GM19238 (cell line): ENCODE results near the gene RAB40C.

Experiments
- DNase-seq: peaks from one replicate; pipeline ENCODE4 v3.0.0; 2011; ENCODE audit warnings: low spot score; ENCODE audit not compliant: insufficient read length

The RAB40C gene

GRCh38 chr16:589658-590187 is at the start of gene RAB40C:
RAB40C (plus strand) TSS chr16:590066; CDS start chr16:590292, 226 bp downstream.
- peak; percentile 99 for DNase-seq

GRCh38 chr16:540645-541340 is 49.1 kb upstream of the RAB40C start:
- no peak for DNase-seq

- DNase-seq: no peak
Measured at GRCh38 chr16:543301-544164, 46.3 kb upstream of the RAB40C start.

- DNase-seq: no peak
Measured at GRCh38 chr16:544517-544916, 45.3 kb upstream of the RAB40C start.

- no peak for DNase-seq
Measured at GRCh38 chr16:546909-547770, 42.7 kb upstream of the RAB40C start.

- no peak for DNase-seq
Measured at GRCh38 chr16:548586-548985, 41.3 kb upstream of the RAB40C start.

- no peak for DNase-seq
Measured at GRCh38 chr16:549544-550263, 40.2 kb upstream of the RAB40C start.

- no peak for DNase-seq
Measured at GRCh38 chr16:551210-551609, 38.7 kb upstream of the RAB40C start.

- no peak for DNase-seq
Measured at GRCh38 chr16:552171-552570, 37.7 kb upstream of the RAB40C start.

- no peak for DNase-seq
Measured at GRCh38 chr16:553601-554296, 36.1 kb upstream of the RAB40C start.

- no peak for DNase-seq
Measured at GRCh38 chr16:554297-554621, 35.6 kb upstream of the RAB40C start.

- DNase-seq: no peak
Measured at GRCh38 chr16:554640-555365, 35.1 kb upstream of the RAB40C start.

GRCh38 chr16:555528-556473 is 34.1 kb upstream of the RAB40C start:
- no peak for DNase-seq

GRCh38 chr16:556474-557173 is 33.2 kb upstream of the RAB40C start:
- no peak for DNase-seq

GRCh38 chr16:557463-558297 is 32.2 kb upstream of the RAB40C start:
- no peak for DNase-seq

- no peak for DNase-seq
Measured at GRCh38 chr16:558298-559020, 31.4 kb upstream of the RAB40C start.
